Neural progenitor cell (in vitro differentiated cells): ENCODE measurements around the gene SEC63.

Source experiments
- EZH2 ChIP-seq: fragments of 200-600 bp; sonication (generic); IDR thresholded peaks from 2 replicates; pipeline ENCODE4 v1.6.1; 2017; ENCODE audit warnings: antibody characterized with exemption, mild to moderate bottlenecking, moderate library complexity
- TF ChIP-seq, protein P1 (sequence below): fragments of 200-600 bp; sonication (generic); IDR thresholded peaks from 2 replicates; pipeline ENCODE4 v1.5.1; 2017; ENCODE audit warnings: antibody characterized with exemption, mild to moderate bottlenecking

- TF ChIP-seq, protein P1, sequence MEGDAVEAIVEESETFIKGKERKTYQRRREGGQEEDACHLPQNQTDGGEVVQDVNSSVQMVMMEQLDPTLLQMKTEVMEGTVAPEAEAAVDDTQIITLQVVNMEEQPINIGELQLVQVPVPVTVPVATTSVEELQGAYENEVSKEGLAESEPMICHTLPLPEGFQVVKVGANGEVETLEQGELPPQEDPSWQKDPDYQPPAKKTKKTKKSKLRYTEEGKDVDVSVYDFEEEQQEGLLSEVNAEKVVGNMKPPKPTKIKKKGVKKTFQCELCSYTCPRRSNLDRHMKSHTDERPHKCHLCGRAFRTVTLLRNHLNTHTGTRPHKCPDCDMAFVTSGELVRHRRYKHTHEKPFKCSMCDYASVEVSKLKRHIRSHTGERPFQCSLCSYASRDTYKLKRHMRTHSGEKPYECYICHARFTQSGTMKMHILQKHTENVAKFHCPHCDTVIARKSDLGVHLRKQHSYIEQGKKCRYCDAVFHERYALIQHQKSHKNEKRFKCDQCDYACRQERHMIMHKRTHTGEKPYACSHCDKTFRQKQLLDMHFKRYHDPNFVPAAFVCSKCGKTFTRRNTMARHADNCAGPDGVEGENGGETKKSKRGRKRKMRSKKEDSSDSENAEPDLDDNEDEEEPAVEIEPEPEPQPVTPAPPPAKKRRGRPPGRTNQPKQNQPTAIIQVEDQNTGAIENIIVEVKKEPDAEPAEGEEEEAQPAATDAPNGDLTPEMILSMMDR: no peak
- no peak for TF ChIP-seq EZH2
Observed at GRCh38 chr6:107817784-107818183, 140.2 kb downstream of the SEC63 start.
